A673 (cell line): ENCODE results near the gene EIF3J. TPM values are rescaled to one million over a fixed set of nuclear protein-coding genes. Genes with fewer than 3 reads are reported as not detected.

Experiments used
- BruUV-seq: library from RNA; stranded (reverse); fragments of 400-500 nt; replicated peaks from 2 replicates; lab custom pipeline; 2021; lab: Mats Ljungman, UMichigan
- CTCF ChIA-PET: fragments of 300-600 bp; sonication (Branson Sonifier 250); formaldehyde crosslinking; loops from one replicate; lab custom pipeline; 2022; ENCODE audit warnings: antibody characterized with exemption; lab: Charles Lee
- POLR2A ChIA-PET: fragments of 300-600 bp; sonication (Branson Sonifier 250); formaldehyde crosslinking; loops from one replicate; lab custom pipeline; 2022; ENCODE audit warnings: antibody characterized with exemption; ENCODE audit not compliant: low non-redundant PET; lab: Charles Lee
- DNase-seq: peaks from one replicate; pipeline ENCODE4 v3.0.0-alpha.2; 2015; ENCODE audit warnings: low spot score
- H3K27ac ChIP-seq: fragments of 200-600 bp; sonication (generic); 2 replicates; pipeline ENCODE4 v1.5.1; 2016; ENCODE audit warnings: mixed run types, low read depth, mild to moderate bottlenecking, mixed read lengths, antibody characterized with exemption, low read length; ENCODE audit not compliant: poor library complexity, severe bottlenecking
- H3K27me3 ChIP-seq: fragments of 200-600 bp; sonication (generic); replicated peaks from 2 replicates; pipeline ENCODE4 v1.6.1; 2017; ENCODE audit warnings: mixed run types, low read depth, mild to moderate bottlenecking, mixed read lengths, antibody characterized with exemption, low read length; ENCODE audit not compliant: insufficient read depth, poor library complexity
- H3K36me3 ChIP-seq: fragments of 200-600 bp; sonication (generic); 2 replicates; pipeline ENCODE4 v1.6.1; 2016; ENCODE audit warnings: mixed run types, mild to moderate bottlenecking, mixed read lengths, antibody characterized with exemption, low read length; ENCODE audit not compliant: insufficient read depth, poor library complexity, severe bottlenecking
- H3K4me1 ChIP-seq: fragments of 200-600 bp; sonication (generic); 2 replicates; pipeline ENCODE4 v1.6.1; 2017; ENCODE audit warnings: mixed run types, mild to moderate bottlenecking, mixed read lengths, antibody characterized with exemption, low read length; ENCODE audit not compliant: insufficient read depth, poor library complexity, severe bottlenecking
- H3K4me3 ChIP-seq: fragments of 200-600 bp; sonication (generic); 2 replicates; pipeline ENCODE4 v1.5.1; 2016; ENCODE audit warnings: low read depth, mixed run types, mild to moderate bottlenecking, mixed read lengths, low read length; ENCODE audit not compliant: poor library complexity, severe bottlenecking
- H3K9me3 ChIP-seq: fragments of 200-600 bp; sonication (generic); 2 replicates; pipeline ENCODE4 v1.6.1; 2016; ENCODE audit warnings: mixed run types, low read depth, mild to moderate bottlenecking, mixed read lengths, antibody characterized with exemption, low read length; ENCODE audit not compliant: poor library complexity, severe bottlenecking
- EZH2 ChIP-seq: fragments of 200-600 bp; sonication (generic); IDR thresholded peaks from 2 replicates; pipeline ENCODE4 v1.6.1; 2017; ENCODE audit warnings: borderline replicate concordance, low read depth, mild to moderate bottlenecking, mixed read lengths, antibody characterized with exemption, low read length; ENCODE audit not compliant: poor library complexity, severe bottlenecking
- intact Hi-C: fragments of 100-400 bp; cut with micrococcal nuclease; formaldehyde crosslinking; loops from one replicate; pipeline ENCODE4 v1.10.0; 2022; ENCODE audit not compliant: unreplicated experiment
- total RNA-seq: library from RNA; stranded (reverse); gene quantifications from 2 replicates; pipeline ENCODE4 v1.2.3, GENCODE V29; 2021
- TF ChIP-seq, protein P1 (sequence below): fragments of 300-800, 200-600 bp; sonication (generic); conservative IDR thresholded peaks from 2 replicates; pipeline ENCODE4 v1.5.1; 2017; ENCODE audit warnings: low read depth, mild to moderate bottlenecking, antibody characterized with exemption, low read length, moderate library complexity, mixed read lengths

The EIF3J gene
- total RNA-seq, 1 experiment from 2014 or later: 208 TPM

DNA sequence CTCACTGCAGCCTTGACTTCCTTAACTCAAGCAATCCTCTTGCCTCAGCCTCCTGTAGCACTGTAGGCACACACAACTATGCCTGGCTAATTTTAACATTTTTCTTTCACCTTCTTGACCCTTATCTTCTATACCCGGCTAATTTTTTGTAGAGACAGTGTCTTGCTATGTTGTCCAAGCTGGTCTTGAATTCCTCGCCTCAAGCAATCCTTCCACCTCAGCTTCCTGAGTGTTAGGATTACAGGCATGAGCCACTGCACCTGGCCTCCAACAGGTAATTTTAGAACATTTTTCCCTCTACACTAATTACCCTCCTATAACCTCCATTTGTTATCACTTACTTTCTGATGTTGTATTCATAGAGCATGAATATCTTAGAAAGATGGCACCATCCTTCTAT, 66.2 kb downstream of the EIF3J start:
- BruUV-seq: no TSS peak
- TF ChIP-seq, protein P1, sequence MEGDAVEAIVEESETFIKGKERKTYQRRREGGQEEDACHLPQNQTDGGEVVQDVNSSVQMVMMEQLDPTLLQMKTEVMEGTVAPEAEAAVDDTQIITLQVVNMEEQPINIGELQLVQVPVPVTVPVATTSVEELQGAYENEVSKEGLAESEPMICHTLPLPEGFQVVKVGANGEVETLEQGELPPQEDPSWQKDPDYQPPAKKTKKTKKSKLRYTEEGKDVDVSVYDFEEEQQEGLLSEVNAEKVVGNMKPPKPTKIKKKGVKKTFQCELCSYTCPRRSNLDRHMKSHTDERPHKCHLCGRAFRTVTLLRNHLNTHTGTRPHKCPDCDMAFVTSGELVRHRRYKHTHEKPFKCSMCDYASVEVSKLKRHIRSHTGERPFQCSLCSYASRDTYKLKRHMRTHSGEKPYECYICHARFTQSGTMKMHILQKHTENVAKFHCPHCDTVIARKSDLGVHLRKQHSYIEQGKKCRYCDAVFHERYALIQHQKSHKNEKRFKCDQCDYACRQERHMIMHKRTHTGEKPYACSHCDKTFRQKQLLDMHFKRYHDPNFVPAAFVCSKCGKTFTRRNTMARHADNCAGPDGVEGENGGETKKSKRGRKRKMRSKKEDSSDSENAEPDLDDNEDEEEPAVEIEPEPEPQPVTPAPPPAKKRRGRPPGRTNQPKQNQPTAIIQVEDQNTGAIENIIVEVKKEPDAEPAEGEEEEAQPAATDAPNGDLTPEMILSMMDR: no peak
- TF ChIP-seq EZH2: no peak
- CTCF ChIA-PET: no interaction called here
- H3K9me3 ChIP-seq: no peaks in the 10 kb centered on the region
- H3K36me3 ChIP-seq: peaks cover 54% of the 10 kb centered on the region
- no peaks in the 10 kb centered on the region for H3K27me3 ChIP-seq
- intact Hi-C loops: no loop called here
- H3K4me1 ChIP-seq: no peaks in the 10 kb centered on the region
- no peak overlapping the region for H3K4me3 ChIP-seq
- DNase-seq: no peak
- POLR2A ChIA-PET: no interaction called here
- no peak overlapping the region for H3K27ac ChIP-seq

DNA sequence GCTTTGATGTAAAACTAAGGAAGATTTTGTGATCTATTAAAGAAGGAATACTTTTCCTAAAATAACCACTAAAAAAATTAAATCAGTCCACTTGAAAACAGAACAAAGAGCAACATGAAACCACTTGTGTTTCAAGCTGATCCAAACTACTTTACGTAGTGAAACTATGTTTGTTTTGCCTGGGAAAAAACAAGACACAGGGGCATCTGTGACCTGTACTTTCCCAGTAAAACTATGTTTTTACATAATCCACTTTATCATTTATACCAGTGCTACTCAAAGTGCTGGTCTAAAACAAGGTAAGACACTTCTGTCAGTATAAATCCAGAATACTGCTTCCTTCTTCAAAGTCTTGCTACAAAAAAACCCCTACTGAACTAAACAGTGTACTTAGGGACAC, 69.8 kb downstream of the EIF3J start:
- ChIA-PET POLR2A (no interaction called here), CTCF (no interaction called here)
- H3K36me3 ChIP-seq: peaks cover 78% of the 10 kb centered on the region
- H3K27ac ChIP-seq: no peak overlapping the region
- no peaks in the 10 kb centered on the region for H3K9me3 ChIP-seq
- intact Hi-C loops: no loop called here
- H3K27me3 ChIP-seq: no peaks in the 10 kb centered on the region
- TF ChIP-seq EZH2: no peak
- TF ChIP-seq, protein P1: no peak
- H3K4me1 ChIP-seq: no peaks in the 10 kb centered on the region
- BruUV-seq: no TSS peak
- no peak overlapping the region for H3K4me3 ChIP-seq
- DNase-seq: no peak

Other genes starting within 250 kb of the EIF3J start
- 57.4 and 62.2 TPM in 2 replicates for gene GOLM2, start 248.4 kb upstream of the EIF3J start, total RNA-seq
- gene CTDSPL2, start 109.5 kb upstream of the EIF3J start, total RNA-seq: 98.6 and 99.7 TPM in 2 replicates
- gene SPG11, start 126.5 kb downstream of the EIF3J start, total RNA-seq: 55.4 and 68.5 TPM in 2 replicates
- 1.2 and 1.6 TPM in 2 replicates for gene PATL2, start 174.2 kb downstream of the EIF3J start, total RNA-seq
- 1,596 and 1,873 TPM in 2 replicates for gene B2M, start 174.4 kb downstream of the EIF3J start, total RNA-seq
- 61.0 and 64.4 TPM in 2 replicates for gene TRIM69, start 199.4 kb downstream of the EIF3J start, total RNA-seq